Calu3 (cell line): ENCODE data around the gene SSBP2. TPM values are rescaled to one million over a fixed set of nuclear protein-coding genes. Genes with fewer than 3 reads are reported as not detected.

Experiments
- BruUV-seq: library from RNA; stranded (reverse); fragments of 400-500 nt; replicated peaks from 2 replicates; lab custom pipeline; 2021; lab: Mats Ljungman, UMichigan
- CTCF ChIA-PET: fragments of 300-600 bp; sonication (Branson Sonifier 250); formaldehyde crosslinking; loops from one replicate; lab custom pipeline; 2022; ENCODE audit warnings: antibody characterized with exemption; lab: Charles Lee
- DNase-seq: peaks from one replicate; pipeline ENCODE4 v3.0.0; 2022
- H3K27ac Mint-ChIP-seq: one replicate; pipeline ENCODE4 v1.8.0; 2022; ENCODE audit warnings: mixed read lengths; ENCODE audit not compliant: unreplicated experiment
- H3K27me3 Mint-ChIP-seq: one replicate; pipeline ENCODE4 v1.8.0; 2022; ENCODE audit warnings: mixed read lengths; ENCODE audit not compliant: unreplicated experiment
- H3K36me3 Mint-ChIP-seq: one replicate; pipeline ENCODE4 v1.8.0; 2022; ENCODE audit warnings: mild to moderate bottlenecking, moderate library complexity, mixed read lengths; ENCODE audit not compliant: insufficient read depth, unreplicated experiment
- H3K4me1 Mint-ChIP-seq: one replicate; pipeline ENCODE4 v1.8.0; 2022; ENCODE audit warnings: mild to moderate bottlenecking, low read depth, mixed read lengths; ENCODE audit not compliant: unreplicated experiment
- H3K4me3 Mint-ChIP-seq: one replicate; pipeline ENCODE4 v1.8.0; 2022; ENCODE audit warnings: mild to moderate bottlenecking, low read depth, moderate library complexity, mixed read lengths; ENCODE audit not compliant: unreplicated experiment
- H3K9me3 Mint-ChIP-seq: one replicate; pipeline ENCODE4 v1.8.0; 2022; ENCODE audit warnings: low read depth, mixed read lengths; ENCODE audit not compliant: unreplicated experiment
- CTCF ChIP-seq: fragments of 200-600 bp; IDR thresholded peaks from one replicate; pipeline ENCODE4 v1.8.0; 2022; ENCODE audit warnings: antibody characterized with exemption; ENCODE audit not compliant: unreplicated experiment
- intact Hi-C: fragments of 100-400 bp; cut with micrococcal nuclease; formaldehyde crosslinking; loops from one replicate; pipeline ENCODE4 v1.10.0; 2022; ENCODE audit not compliant: unreplicated experiment
- total RNA-seq: library from RNA; stranded (reverse); gene quantifications from 2 replicates; pipeline ENCODE4 v1.2.3, GENCODE V29; 2022

Gene SSBP2
- total RNA-seq, 1 experiment from 2014 or later: 18.9 TPM

- H3K27ac Mint-ChIP-seq: no peak overlapping the region
These were observed 99.9 kb downstream of the SSBP2 start for GRCh38 chr5:81650987-81651386.

GRCh38 chr5:81646469-81646995, 104.4 kb downstream of the SSBP2 start:
- Mint-ChIP-seq H3K36me3 (no peaks in the 10 kb centered on the region), H3K27me3 (no peaks in the 10 kb centered on the region), H3K27ac (no peak overlapping the region), H3K4me3 (no peak overlapping the region), H3K4me1 (peaks cover 4% of the 10 kb centered on the region), H3K9me3 (no peaks in the 10 kb centered on the region)
- intact Hi-C loops: no loop called here
- CTCF ChIA-PET: no interaction called here
- DNase-seq: no peak
- BruUV-seq: no TSS peak
- no peak for TF ChIP-seq CTCF

More at GRCh38 chr5:81650987-81651386, 99.9 kb downstream of the SSBP2 start:
- TF ChIP-seq CTCF: no peak
- no TSS peak for BruUV-seq
- CTCF ChIA-PET: no interaction called here
- Mint-ChIP-seq H3K4me3 (no peak overlapping the region), H3K9me3 (no peaks in the 10 kb centered on the region), H3K36me3 (no peaks in the 10 kb centered on the region), H3K27me3 (no peaks in the 10 kb centered on the region), H3K4me1 (peaks cover 26% of the 10 kb centered on the region)
- no peak for DNase-seq
- intact Hi-C loops: loop anchor here (10.0 kb wide), 1 partner anchor 514 kb away; no protein-coding TSS in a partner anchor

- Mint-ChIP-seq H3K4me1 (no peaks in the 10 kb centered on the region), H3K9me3 (no peaks in the 10 kb centered on the region), H3K4me3 (no peak overlapping the region), H3K27ac (no peak overlapping the region), H3K36me3 (no peaks in the 10 kb centered on the region), H3K27me3 (no peaks in the 10 kb centered on the region)
- intact Hi-C loops: no loop called here
- CTCF ChIA-PET: no interaction called here
- no peak for TF ChIP-seq CTCF
- no TSS peak for BruUV-seq
- DNase-seq: no peak
These were observed 108.7 kb downstream of the SSBP2 start for GRCh38 chr5:81642210-81642609.

- H3K9me3 Mint-ChIP-seq: no peaks in the 10 kb centered on the region
- intact Hi-C loops: no loop called here
- no peak overlapping the region for H3K27ac Mint-ChIP-seq
- CTCF ChIA-PET: no interaction called here
- no peaks in the 10 kb centered on the region for H3K4me1 Mint-ChIP-seq
- no peak for DNase-seq
- H3K27me3 Mint-ChIP-seq: no peaks in the 10 kb centered on the region
- no peak overlapping the region for H3K4me3 Mint-ChIP-seq
- TF ChIP-seq CTCF: no peak
- H3K36me3 Mint-ChIP-seq: no peaks in the 10 kb centered on the region
- BruUV-seq: no TSS peak
These were observed 111.3 kb downstream of the SSBP2 start for GRCh38 chr5:81639556-81639955.
